ENCODE measurements around the gene SGMS1.
"Not testable (repeated sequence)": the region's sequence is repeated elsewhere in the genome, so short reads cannot be mapped to it uniquely, and the experiment has no call there.

The SGMS1 gene

GRCh38 chr10:50369931-50370330 is 253.8 kb downstream of the SGMS1 start:
- DNase-seq (ENCODE audit: low read depth), result no peak

- no peak for DNase-seq (ENCODE audit: low read depth)
These were observed 256.0 kb downstream of the SGMS1 start for GRCh38 chr10:50367732-50368131.

- DNase-seq (ENCODE audit: low read depth), result not testable (repeated sequence)
These were observed 257.3 kb downstream of the SGMS1 start for GRCh38 chr10:50366421-50366820.

- DNase-seq (ENCODE audit: low read depth), result not testable (repeated sequence)
These were observed 259.0 kb downstream of the SGMS1 start for GRCh38 chr10:50364730-50365129.

- DNase-seq (ENCODE audit: low read depth), result no peak
These were observed 261.1 kb downstream of the SGMS1 start for GRCh38 chr10:50362547-50363125.

- no peak for DNase-seq (ENCODE audit: low read depth)
These were observed 261.8 kb downstream of the SGMS1 start for GRCh38 chr10:50361946-50362345.

GRCh38 chr10:50360077-50360850 is 263.5 kb downstream of the SGMS1 start:
- no peak for DNase-seq (ENCODE audit: low read depth)

- DNase-seq (ENCODE audit: low read depth), result no peak
These were observed 264.6 kb downstream of the SGMS1 start for GRCh38 chr10:50358925-50359687.

- no peak for DNase-seq (ENCODE audit: low read depth)
These were observed 265.3 kb downstream of the SGMS1 start for GRCh38 chr10:50358411-50358810.

- not testable (repeated sequence) for DNase-seq (ENCODE audit: low read depth)
These were observed 267.3 kb downstream of the SGMS1 start for GRCh38 chr10:50356481-50356832.

- not testable (repeated sequence) for DNase-seq (ENCODE audit: low read depth)
These were observed 267.9 kb downstream of the SGMS1 start for GRCh38 chr10:50355693-50356480.

GRCh38 chr10:50351483-50352146 is 272.1 kb downstream of the SGMS1 start:
- no peak for DNase-seq (ENCODE audit: low read depth)

GRCh38 chr10:50350366-50350765 is 273.4 kb downstream of the SGMS1 start:
- DNase-seq (ENCODE audit: low read depth), result no peak

GRCh38 chr10:50349554-50349953 is 274.2 kb downstream of the SGMS1 start:
- DNase-seq (ENCODE audit: low read depth), result no peak

- no peak for DNase-seq (ENCODE audit: low read depth)
These were observed 276.4 kb downstream of the SGMS1 start for GRCh38 chr10:50347394-50347802.

GRCh38 chr10:50346942-50347341 is 276.8 kb downstream of the SGMS1 start:
- no peak for DNase-seq (ENCODE audit: low read depth)

- no peak for DNase-seq (ENCODE audit: low read depth)
These were observed 278.2 kb downstream of the SGMS1 start for GRCh38 chr10:50345545-50345944.

GRCh38 chr10:50343702-50344331 is 279.9 kb downstream of the SGMS1 start:
- no peak for DNase-seq (ENCODE audit: low read depth)

GRCh38 chr10:50341987-50342386 is 281.8 kb downstream of the SGMS1 start:
- no peak for DNase-seq (ENCODE audit: low read depth)

GRCh38 chr10:50336140-50336539 is 287.6 kb downstream of the SGMS1 start:
- no peak for DNase-seq (ENCODE audit: low read depth)

GRCh38 chr10:50335397-50335796 is 288.4 kb downstream of the SGMS1 start:
- DNase-seq (ENCODE audit: low read depth), result no peak
